HG03175 (cell line): ENCODE results near the gene HGFAC.
"Not testable (repeated sequence)": the region's sequence is repeated elsewhere in the genome, so short reads cannot be mapped to it uniquely, and the experiment has no call there.

Experiments used
- ATAC-seq: cut with Tn5 transposase; IDR thresholded peaks from one replicate; pipeline ENCODE4 v1.9.1; 2021; ENCODE audit warnings: mild to moderate bottlenecking, moderate library complexity; ENCODE audit not compliant: unreplicated experiment

The HGFAC gene

GRCh38 chr4:3410401-3411135 is 31.2 kb upstream of the HGFAC start:
- ATAC-seq, result no peak

- not testable (repeated sequence) for ATAC-seq
These were observed 30.6 kb upstream of the HGFAC start for GRCh38 chr4:3411190-3411589.

GRCh38 chr4:3411676-3412075 is 30.1 kb upstream of the HGFAC start:
- ATAC-seq, result no peak

GRCh38 chr4:3412257-3413020 is 29.3 kb upstream of the HGFAC start:
- no peak for ATAC-seq

- no peak for ATAC-seq
These were observed 28.5 kb upstream of the HGFAC start for GRCh38 chr4:3413217-3413671.

- ATAC-seq, result no peak
These were observed 27.9 kb upstream of the HGFAC start for GRCh38 chr4:3413675-3414420.

- no peak for ATAC-seq
These were observed 27.1 kb upstream of the HGFAC start for GRCh38 chr4:3414421-3415279.

GRCh38 chr4:3415471-3416141 is 26.2 kb upstream of the HGFAC start:
- no peak for ATAC-seq

GRCh38 chr4:3416270-3416669 is 25.5 kb upstream of the HGFAC start:
- ATAC-seq, result no peak

GRCh38 chr4:3416821-3417221 is 24.9 kb upstream of the HGFAC start:
- ATAC-seq, result no peak

- ATAC-seq, result no peak
These were observed 24.3 kb upstream of the HGFAC start for GRCh38 chr4:3417448-3417847.

- ATAC-seq, result no peak
These were observed 23.6 kb upstream of the HGFAC start for GRCh38 chr4:3418029-3418762.

GRCh38 chr4:3419836-3420605 is 21.7 kb upstream of the HGFAC start:
- ATAC-seq, result no peak

GRCh38 chr4:3420606-3420955 is 21.2 kb upstream of the HGFAC start:
- ATAC-seq, result no peak

GRCh38 chr4:3420956-3421355 is 20.8 kb upstream of the HGFAC start:
- no peak for ATAC-seq

GRCh38 chr4:3421470-3421869 is 20.3 kb upstream of the HGFAC start:
- no peak for ATAC-seq

GRCh38 chr4:3422241-3422801 is 19.4 kb upstream of the HGFAC start:
- ATAC-seq, result no peak

- no peak for ATAC-seq
These were observed 18.9 kb upstream of the HGFAC start for GRCh38 chr4:3422808-3423297.
